ENCODE data around the gene CDC37L1. TPM values are rescaled to one million over a fixed set of nuclear protein-coding genes. Genes with fewer than 3 reads are reported as not detected.
"Not testable (repeated sequence)": the region's sequence is repeated elsewhere in the genome, so short reads cannot be mapped to it uniquely, and the experiment has no call there.

CDC37L1 gene
- polyA plus RNA-seq, 1 experiment = 13.4 TPM

DNA sequence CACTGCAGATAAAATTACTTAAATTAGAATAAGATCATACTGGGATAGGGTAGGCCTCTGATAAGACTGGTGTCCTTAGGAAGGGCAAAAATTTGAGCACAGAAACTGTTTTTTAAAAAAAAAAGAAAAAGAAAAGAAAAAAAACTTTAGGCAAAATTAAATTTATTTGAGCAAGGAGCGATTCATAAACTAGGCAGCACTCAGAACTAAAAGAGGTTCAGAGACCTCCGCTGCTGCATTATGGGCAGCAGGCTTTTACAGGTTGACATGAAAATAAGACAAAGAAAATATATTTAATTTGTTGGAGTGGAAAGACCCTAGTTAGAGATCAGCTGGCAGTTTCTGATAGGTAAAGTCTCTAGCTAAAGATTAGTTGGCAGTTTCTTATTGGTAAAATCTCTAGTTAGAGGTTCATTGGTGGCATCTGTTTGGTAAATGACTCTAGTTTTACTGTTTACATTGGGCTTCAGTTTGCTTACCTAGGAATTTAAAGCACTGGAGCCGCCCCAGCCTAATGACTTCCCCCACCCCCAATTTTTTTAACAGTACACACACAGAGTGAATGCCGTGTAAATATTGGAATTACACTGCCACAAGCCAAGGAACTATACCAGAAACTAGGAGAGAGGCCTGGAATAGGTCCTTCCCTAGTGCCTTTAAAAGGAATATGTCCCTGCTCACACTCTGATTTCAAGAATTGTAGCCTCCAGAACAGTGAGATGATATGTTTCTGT lies 21.8 kb upstream of the CDC37L1 start:
- Histone ChIP-seq H3K4me3 (ENCODE audit: low read depth, low read length) (no peak overlapping the region), H3K9me3 (ENCODE audit: control insufficient read depth, insufficient read depth, low read length) (no peaks in the 10 kb centered on the region; the same call in 1 of the 2 replicates), H3K27me3 (ENCODE audit: control insufficient read depth, insufficient read depth, low read length) (peaks cover 3% of the 10 kb centered on the region), H3K27ac (ENCODE audit: low read depth, low read length) (no peak overlapping the region)
- TF ChIP-seq, protein P1, sequence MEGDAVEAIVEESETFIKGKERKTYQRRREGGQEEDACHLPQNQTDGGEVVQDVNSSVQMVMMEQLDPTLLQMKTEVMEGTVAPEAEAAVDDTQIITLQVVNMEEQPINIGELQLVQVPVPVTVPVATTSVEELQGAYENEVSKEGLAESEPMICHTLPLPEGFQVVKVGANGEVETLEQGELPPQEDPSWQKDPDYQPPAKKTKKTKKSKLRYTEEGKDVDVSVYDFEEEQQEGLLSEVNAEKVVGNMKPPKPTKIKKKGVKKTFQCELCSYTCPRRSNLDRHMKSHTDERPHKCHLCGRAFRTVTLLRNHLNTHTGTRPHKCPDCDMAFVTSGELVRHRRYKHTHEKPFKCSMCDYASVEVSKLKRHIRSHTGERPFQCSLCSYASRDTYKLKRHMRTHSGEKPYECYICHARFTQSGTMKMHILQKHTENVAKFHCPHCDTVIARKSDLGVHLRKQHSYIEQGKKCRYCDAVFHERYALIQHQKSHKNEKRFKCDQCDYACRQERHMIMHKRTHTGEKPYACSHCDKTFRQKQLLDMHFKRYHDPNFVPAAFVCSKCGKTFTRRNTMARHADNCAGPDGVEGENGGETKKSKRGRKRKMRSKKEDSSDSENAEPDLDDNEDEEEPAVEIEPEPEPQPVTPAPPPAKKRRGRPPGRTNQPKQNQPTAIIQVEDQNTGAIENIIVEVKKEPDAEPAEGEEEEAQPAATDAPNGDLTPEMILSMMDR (IDR thresholded peaks at IDR 0.05; ENCODE audit: low read depth, low read length) = no peak
- no peak for DNase-seq (ENCODE audit: low read depth, low spot score)
- ChIA-PET CTCF (interaction anchor here (1.2 kb wide), 1 partner anchor 54 kb away, joined by 3 read pairs; no protein-coding TSS in a partner anchor), POLR2A (no interaction called here)

DNA sequence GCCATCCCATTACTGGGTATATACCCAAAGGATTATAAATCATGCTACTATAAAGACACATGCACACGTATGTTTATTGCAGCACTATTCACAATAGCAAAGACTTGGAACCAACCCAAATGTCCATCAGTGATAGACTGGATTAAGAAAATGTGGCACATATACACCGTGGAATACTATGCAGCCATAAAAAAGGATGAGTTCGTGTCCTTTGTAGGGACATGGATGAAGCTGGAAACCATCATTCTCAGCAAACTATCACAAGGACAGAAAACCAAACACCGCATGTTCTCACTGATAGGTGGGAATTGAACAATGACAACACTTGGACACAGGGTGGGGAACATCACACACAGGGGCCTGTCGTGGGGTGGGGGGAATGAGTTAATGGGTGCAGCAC lies 18.7 kb upstream of the CDC37L1 start:
- H3K9me3 ChIP-seq (ENCODE audit: control insufficient read depth, insufficient read depth, low read length); H3K27ac ChIP-seq (ENCODE audit: low read depth, low read length); DNase-seq (ENCODE audit: low read depth, low spot score); H3K4me3 ChIP-seq (ENCODE audit: low read depth, low read length); H3K27me3 ChIP-seq (ENCODE audit: control insufficient read depth, insufficient read depth, low read length): not testable (repeated sequence)
- ChIA-PET POLR2A (interaction anchor here (0.7 kb wide), 1 partner anchor 8 kb away, joined by 3 read pairs; no protein-coding TSS in a partner anchor), CTCF (interaction anchor here (0.7 to 1.5 kb wide), 2 partner anchors 56 to 80 kb away, joined by 3 to 4 read pairs; partner anchors contain the start of gene AK3)

DNA sequence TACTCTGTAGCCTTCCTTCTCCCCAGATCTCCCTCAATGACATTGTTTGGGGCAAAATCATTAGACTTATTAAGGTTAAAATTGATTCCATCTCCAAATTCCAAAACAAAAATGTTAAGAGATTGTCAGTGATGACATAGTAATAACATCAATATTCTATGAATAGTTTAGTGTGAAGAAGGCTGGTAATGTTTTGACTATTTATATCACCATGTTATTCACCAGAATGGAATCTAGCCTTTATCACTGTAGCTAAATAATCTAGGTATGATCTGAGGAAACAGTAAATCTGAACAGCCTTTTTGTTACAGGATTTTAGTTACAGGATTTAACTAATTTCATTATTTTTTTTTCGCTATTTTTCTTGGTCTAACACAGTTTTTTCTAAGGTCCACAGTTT lies 18.2 kb upstream of the CDC37L1 start:
- no peak for DNase-seq (ENCODE audit: low read depth, low spot score)
- Histone ChIP-seq H3K4me3 (ENCODE audit: low read depth, low read length) (no peak overlapping the region), H3K9me3 (ENCODE audit: control insufficient read depth, insufficient read depth, low read length) (no peaks in the 10 kb centered on the region; the same call in 1 of the 2 replicates), H3K27me3 (ENCODE audit: control insufficient read depth, insufficient read depth, low read length) (no peaks in the 10 kb centered on the region), H3K27ac (ENCODE audit: low read depth, low read length) (no peak overlapping the region)
- ChIA-PET CTCF (interaction anchor here (0.7 to 1.5 kb wide), 3 partner anchors 11 to 79 kb away, joined by 3 to 4 read pairs (median 3); partner anchors contain the start of gene AK3), POLR2A (interaction anchor here (0.7 kb wide), 1 partner anchor 8 kb away, joined by 3 read pairs; no protein-coding TSS in a partner anchor)
- TF ChIP-seq, protein P1 (IDR thresholded peaks at IDR 0.05; ENCODE audit: low read depth, low read length) = no peak

DNA sequence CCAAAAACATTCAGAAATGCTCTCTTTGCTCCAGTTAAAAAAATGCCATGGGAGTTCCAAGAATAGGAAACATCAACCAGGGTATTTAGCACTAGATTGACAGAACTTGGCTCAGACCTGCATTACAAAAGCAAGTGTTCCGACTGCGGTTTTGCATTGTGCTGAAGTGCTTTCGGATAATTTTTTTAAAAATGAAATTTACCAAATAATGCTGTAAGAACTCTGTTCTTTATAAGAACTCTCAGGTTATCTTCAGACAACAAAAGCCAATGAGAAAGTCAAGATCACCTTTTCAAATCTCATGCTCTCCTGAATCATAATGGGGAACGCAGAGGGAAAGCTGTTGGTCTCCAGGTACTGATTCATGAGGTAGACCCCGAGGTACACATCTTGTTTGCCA lies 17.8 kb upstream of the CDC37L1 start:
- ChIA-PET CTCF (interaction anchor here (0.6 to 1.5 kb wide), 5 partner anchors 11 to 79 kb away, joined by 3 to 4 read pairs (median 3); partner anchors contain the start of gene AK3), POLR2A (interaction anchor here (0.7 kb wide), 1 partner anchor 9 kb away, joined by 3 read pairs; no protein-coding TSS in a partner anchor)
- TF ChIP-seq, protein P1 (IDR thresholded peaks at IDR 0.05; ENCODE audit: low read depth, low read length) = no peak
- H3K27ac ChIP-seq (ENCODE audit: low read depth, low read length) = no peak overlapping the region
- DNase-seq (ENCODE audit: low read depth, low spot score) = no peak
- H3K4me3 ChIP-seq (ENCODE audit: low read depth, low read length) = peak overlapping the region; percentile 76
- H3K27me3 ChIP-seq (ENCODE audit: control insufficient read depth, insufficient read depth, low read length) = no peaks in the 10 kb centered on the region
- no peaks in the 10 kb centered on the region; the same call in 1 of the 2 replicates for H3K9me3 ChIP-seq (ENCODE audit: control insufficient read depth, insufficient read depth, low read length)

DNA sequence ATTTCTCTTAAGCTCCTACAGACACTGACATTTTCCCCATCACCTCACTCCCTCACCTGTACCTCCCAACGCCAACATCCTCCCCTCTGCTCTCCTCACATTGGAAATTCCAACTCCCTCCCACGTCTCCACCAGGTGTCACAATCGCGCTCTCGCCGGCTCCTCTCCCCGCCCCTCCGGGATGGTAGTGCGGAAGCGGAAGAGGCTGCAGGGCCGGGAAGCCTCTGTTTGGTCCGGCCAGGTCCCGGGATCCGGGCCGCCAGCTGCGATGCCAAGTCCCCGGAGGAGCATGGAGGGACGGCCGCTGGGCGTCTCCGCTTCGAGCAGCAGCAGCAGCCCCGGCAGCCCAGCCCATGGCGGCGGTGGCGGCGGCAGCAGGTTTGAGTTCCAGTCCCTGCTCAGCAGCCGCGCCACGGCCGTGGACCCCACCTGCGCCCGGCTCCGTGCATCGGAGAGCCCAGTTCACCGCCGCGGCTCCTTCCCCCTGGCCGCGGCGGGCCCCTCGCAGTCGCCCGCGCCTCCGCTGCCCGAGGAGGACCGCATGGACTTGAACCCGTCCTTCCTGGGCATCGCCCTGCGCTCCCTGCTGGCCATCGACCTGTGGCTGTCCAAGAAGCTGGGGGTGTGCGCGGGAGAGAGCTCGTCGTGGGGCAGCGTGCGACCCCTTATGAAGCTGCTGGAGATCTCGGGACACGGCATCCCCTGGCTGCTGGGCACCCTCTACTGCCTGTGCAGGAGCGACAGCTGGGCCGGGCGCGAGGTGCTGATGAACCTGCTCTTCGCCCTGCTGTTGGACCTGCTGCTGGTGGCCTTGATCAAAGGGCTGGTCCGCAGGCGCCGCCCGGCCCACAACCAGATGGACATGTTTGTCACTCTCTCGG lies 17.0 kb upstream of the CDC37L1 start, which contains the start of gene PLPP6:
Gene PLPP6 (plus strand): TSS at position 187 of the 881 bp plus-strand sequence. CDS start 82 bp downstream, at position 269.
- POLR2A ChIA-PET = interaction anchor here (0.9 to 1.1 kb wide), 2 partner anchors 17 to 79 kb away, joined by 3 read pairs; partner anchors contain the start of genes AK3 and CDC37L1
- Histone ChIP-seq H3K27me3 (ENCODE audit: control insufficient read depth, insufficient read depth, low read length) (no peaks in the 10 kb centered on the region), H3K9me3 (ENCODE audit: control insufficient read depth, insufficient read depth, low read length) (no peaks in the 10 kb centered on the region; the same call in 1 of the 2 replicates), H3K4me3 (ENCODE audit: low read depth, low read length) (peak within 1 kb of the TSS; percentile 76), H3K27ac (ENCODE audit: low read depth, low read length) (peak within 1 kb of the TSS; percentile 33)
- TF ChIP-seq, protein P1 (IDR thresholded peaks at IDR 0.05; ENCODE audit: low read depth, low read length) = peak; percentile 65
- no peak for DNase-seq (ENCODE audit: low read depth, low spot score)
- CTCF ChIA-PET = interaction anchor here (0.6 to 1.5 kb wide), 8 partner anchors 10 to 347 kb away, joined by 3 to 5 read pairs (median 3); partner anchors contain the start of gene AK3

All from AG04450 (cell line).